ENCODE results near the gene FAM120B.
"Not testable (repeated sequence)": the region's sequence is repeated elsewhere in the genome, so short reads cannot be mapped to it uniquely, and the experiment has no call there.

FAM120B gene

GRCh38 chr6:170329321-170329720, 22.8 kb downstream of the FAM120B start:
- TF ChIP-seq GABPA (IDR thresholded peaks at IDR 0.05; ENCODE audit: low read depth), result no peak
- TF ChIP-seq REST (IDR thresholded peaks at IDR 0.05; ENCODE audit: insufficient replicate concordance, low read depth), result no peak
- no peak for TF ChIP-seq POLR2AphosphoS5 (IDR thresholded peaks at IDR 0.05; ENCODE audit: low read depth)
- DNase-seq (ENCODE audit: low read depth in 1 of 2, low spot score in 1 of 2), result no peak
- Histone ChIP-seq H3K27ac (replicated peaks) (no peak overlapping the region), H3K27me3 (ENCODE audit: insufficient read depth, poor library complexity, severe bottlenecking) (no peaks in the 10 kb centered on the region), H3K4me3 (replicated peaks; ENCODE audit: insufficient read depth, low read length) (no peak overlapping the region)

- not testable (repeated sequence) for H3K27me3 ChIP-seq (ENCODE audit: insufficient read depth, poor library complexity, severe bottlenecking); H3K27ac ChIP-seq (replicated peaks); H3K4me3 ChIP-seq (replicated peaks; ENCODE audit: insufficient read depth, low read length); DNase-seq (ENCODE audit: low read depth in 1 of 2, low spot score in 1 of 2)
Observed at GRCh38 chr6:170335199-170335598, 28.6 kb downstream of the FAM120B start.

- Histone ChIP-seq H3K4me3 (replicated peaks; ENCODE audit: insufficient read depth, low read length) (no peak overlapping the region), H3K27me3 (ENCODE audit: insufficient read depth, poor library complexity, severe bottlenecking) (no peaks in the 10 kb centered on the region), H3K27ac (replicated peaks) (no peak overlapping the region)
- TF ChIP-seq POLR2AphosphoS5 (IDR thresholded peaks at IDR 0.05; ENCODE audit: low read depth), result no peak
- no peak for TF ChIP-seq SPI1 (IDR thresholded peaks at IDR 0.05; ENCODE audit: borderline replicate concordance, low read depth)
- TF ChIP-seq GABPA (IDR thresholded peaks at IDR 0.05; ENCODE audit: low read depth), result no peak
- TF ChIP-seq REST (IDR thresholded peaks at IDR 0.05; ENCODE audit: insufficient replicate concordance, low read depth), result no peak
- no peak for TF ChIP-seq CTCF (IDR thresholded peaks at IDR 0.05; ENCODE audit: insufficient read depth, low read length)
- DNase-seq (ENCODE audit: low read depth in 1 of 2, low spot score in 1 of 2), result no peak
Observed at GRCh38 chr6:170344631-170345576, 38.3 kb downstream of the FAM120B start.

GRCh38 chr6:170345662-170346061, 39.1 kb downstream of the FAM120B start:
- DNase-seq (ENCODE audit: low read depth in 1 of 2, low spot score in 1 of 2), result no peak
- Histone ChIP-seq H3K4me3 (replicated peaks; ENCODE audit: insufficient read depth, low read length) (no peak overlapping the region), H3K27me3 (ENCODE audit: insufficient read depth, poor library complexity, severe bottlenecking) (no peaks in the 10 kb centered on the region), H3K27ac (replicated peaks) (no peak overlapping the region)
- no peak for TF ChIP-seq SPI1 (IDR thresholded peaks at IDR 0.05; ENCODE audit: borderline replicate concordance, low read depth)
- TF ChIP-seq REST (IDR thresholded peaks at IDR 0.05; ENCODE audit: insufficient replicate concordance, low read depth), result no peak
- TF ChIP-seq POLR2AphosphoS5 (IDR thresholded peaks at IDR 0.05; ENCODE audit: low read depth), result no peak
- no peak for TF ChIP-seq CTCF (IDR thresholded peaks at IDR 0.05; ENCODE audit: insufficient read depth, low read length)
- TF ChIP-seq GABPA (IDR thresholded peaks at IDR 0.05; ENCODE audit: low read depth), result no peak

Data from HL-60 (cell line).